ENCODE measurements around the gene XYLB.

The XYLB gene

GRCh38 chr3:38379201-38379770 is 32.7 kb downstream of the XYLB start:
- DNase-seq (ENCODE audit: low spot score) = no peak
- ATAC-seq (ENCODE audit: low read depth) = no peak
- Histone ChIP-seq H3K27me3 (ENCODE audit: insufficient read depth, poor library complexity, severe bottlenecking) (no peaks in the 10 kb centered on the region), H3K27ac (ENCODE audit: poor library complexity, severe bottlenecking) (no peak overlapping the region), H3K4me3 (ENCODE audit: severe bottlenecking) (no peak overlapping the region), H3K4me1 (ENCODE audit: insufficient read depth, poor library complexity, severe bottlenecking) (no peaks in the 10 kb centered on the region), H3K36me3 (ENCODE audit: low read depth) (peaks cover 16% of the 10 kb centered on the region; the same call in 1 of the 2 replicates), H3K9me3 (ENCODE audit: severe bottlenecking) (no peaks in the 10 kb centered on the region)
- TF ChIP-seq CTCF (IDR thresholded peaks at IDR 0.05; ENCODE audit: poor library complexity, severe bottlenecking) = no peak

- ATAC-seq (ENCODE audit: low read depth) = no peak
These were observed 36.0 kb downstream of the XYLB start for GRCh38 chr3:38382506-38383080.

GRCh38 chr3:38383156-38383875 is 36.7 kb downstream of the XYLB start:
- no peak for TF ChIP-seq CTCF (IDR thresholded peaks at IDR 0.05; ENCODE audit: poor library complexity, severe bottlenecking)
- no peak overlapping the region for H3K27ac ChIP-seq (ENCODE audit: poor library complexity, severe bottlenecking)
- DNase-seq (ENCODE audit: low spot score) = no peak
- ATAC-seq (ENCODE audit: low read depth) = no peak
- no peaks in the 10 kb centered on the region for H3K9me3 ChIP-seq (ENCODE audit: severe bottlenecking)
- no peaks in the 10 kb centered on the region for H3K4me1 ChIP-seq (ENCODE audit: insufficient read depth, poor library complexity, severe bottlenecking)
- no peaks in the 10 kb centered on the region for H3K27me3 ChIP-seq (ENCODE audit: insufficient read depth, poor library complexity, severe bottlenecking)
- peaks cover 23% of the 10 kb centered on the region for H3K36me3 ChIP-seq (ENCODE audit: low read depth)
- no peak overlapping the region for H3K4me3 ChIP-seq (ENCODE audit: severe bottlenecking)

More at GRCh38 chr3:38382506-38383080, 36.0 kb downstream of the XYLB start:
- Histone ChIP-seq H3K9me3 (ENCODE audit: severe bottlenecking) (no peaks in the 10 kb centered on the region), H3K36me3 (ENCODE audit: low read depth) (peaks cover 26% of the 10 kb centered on the region), H3K4me1 (ENCODE audit: insufficient read depth, poor library complexity, severe bottlenecking) (no peaks in the 10 kb centered on the region), H3K27me3 (ENCODE audit: insufficient read depth, poor library complexity, severe bottlenecking) (no peaks in the 10 kb centered on the region), H3K27ac (ENCODE audit: poor library complexity, severe bottlenecking) (no peak overlapping the region), H3K4me3 (ENCODE audit: severe bottlenecking) (no peak overlapping the region)
- no peak for DNase-seq (ENCODE audit: low spot score)
- TF ChIP-seq CTCF (IDR thresholded peaks at IDR 0.05; ENCODE audit: poor library complexity, severe bottlenecking) = no peak

- Histone ChIP-seq H3K27me3 (ENCODE audit: insufficient read depth, poor library complexity, severe bottlenecking) (no peaks in the 10 kb centered on the region), H3K4me1 (ENCODE audit: insufficient read depth, poor library complexity, severe bottlenecking) (no peaks in the 10 kb centered on the region), H3K9me3 (ENCODE audit: severe bottlenecking) (no peaks in the 10 kb centered on the region), H3K27ac (ENCODE audit: poor library complexity, severe bottlenecking) (no peak overlapping the region), H3K36me3 (ENCODE audit: low read depth) (peaks cover 13% of the 10 kb centered on the region; the same call in 1 of the 2 replicates), H3K4me3 (ENCODE audit: severe bottlenecking) (no peak overlapping the region)
- no peak for ATAC-seq (ENCODE audit: low read depth)
- DNase-seq (ENCODE audit: low spot score) = no peak
- TF ChIP-seq CTCF (IDR thresholded peaks at IDR 0.05; ENCODE audit: poor library complexity, severe bottlenecking) = no peak
These were observed 40.6 kb downstream of the XYLB start for GRCh38 chr3:38386992-38387750.
